HG03135 (cell line): ENCODE data around the gene CTIF.

Experiments
- ATAC-seq: cut with Tn5 transposase; IDR thresholded peaks from one replicate; pipeline ENCODE4 v1.9.1; 2021; ENCODE audit warnings: mild to moderate bottlenecking, moderate library complexity; ENCODE audit not compliant: unreplicated experiment

The CTIF gene

DNA sequence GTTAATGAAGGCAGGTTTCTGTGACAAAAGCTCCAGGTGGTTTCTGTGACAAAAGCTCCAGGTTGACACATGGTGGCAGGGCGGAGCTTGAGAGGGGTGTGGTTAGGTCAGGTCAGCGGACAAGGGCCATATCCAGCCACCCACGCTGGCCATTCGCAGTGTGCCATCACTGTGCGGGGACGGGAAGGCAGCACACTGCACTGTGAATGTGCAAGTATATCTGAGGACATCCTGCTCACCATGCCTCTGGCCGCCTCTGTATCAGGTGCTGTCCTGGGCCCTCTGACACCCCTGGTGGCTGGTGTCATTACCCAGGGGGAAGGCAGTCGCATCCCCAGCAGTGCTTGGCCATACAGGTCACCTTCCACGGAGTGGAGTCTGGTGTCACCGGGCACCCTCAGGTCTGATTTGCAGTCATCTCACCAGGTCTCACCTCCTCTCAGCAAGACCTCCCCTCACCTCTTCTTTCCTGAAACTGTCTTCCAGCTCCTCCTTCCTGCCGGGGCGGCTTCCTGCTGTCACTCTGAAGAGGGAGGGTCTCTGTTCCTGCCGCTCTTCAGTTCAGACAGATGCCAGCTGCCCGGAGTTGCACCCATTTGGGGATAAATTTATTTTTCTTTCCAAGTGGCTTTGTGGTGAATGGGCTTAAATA is 34.9 kb downstream of the CTIF start:
- ATAC-seq, result no peak

DNA sequence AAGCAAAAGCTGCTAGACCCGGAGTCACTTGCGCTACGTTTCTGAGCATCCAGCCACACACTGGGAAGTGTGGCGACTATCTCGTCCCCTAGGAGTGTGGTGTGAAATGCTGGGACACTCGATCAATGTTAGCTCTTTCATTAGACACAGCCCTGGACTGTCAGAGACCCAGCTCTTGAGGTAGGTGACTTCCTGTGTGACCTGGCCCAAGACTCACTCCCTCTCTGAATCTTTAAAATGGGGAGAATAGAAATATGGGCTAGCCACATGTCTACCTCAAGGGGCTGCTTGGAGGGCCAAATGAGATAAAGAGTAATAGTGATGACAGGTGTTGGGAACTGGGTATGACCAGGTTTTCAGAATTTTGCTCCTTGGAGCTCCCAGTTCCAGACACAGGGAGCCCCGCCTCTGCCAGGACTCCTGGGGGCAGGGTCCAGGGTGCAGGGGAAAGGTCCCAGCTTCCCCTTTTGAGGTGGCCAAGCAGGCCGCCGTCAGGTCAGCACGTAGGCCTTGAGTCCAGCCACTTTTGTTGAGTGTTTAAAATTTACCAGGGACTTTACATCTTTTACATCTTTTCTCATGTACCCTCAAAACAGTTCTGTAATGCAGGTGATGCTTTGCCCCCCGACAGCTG is 36.0 kb downstream of the CTIF start:
- no peak for ATAC-seq

DNA sequence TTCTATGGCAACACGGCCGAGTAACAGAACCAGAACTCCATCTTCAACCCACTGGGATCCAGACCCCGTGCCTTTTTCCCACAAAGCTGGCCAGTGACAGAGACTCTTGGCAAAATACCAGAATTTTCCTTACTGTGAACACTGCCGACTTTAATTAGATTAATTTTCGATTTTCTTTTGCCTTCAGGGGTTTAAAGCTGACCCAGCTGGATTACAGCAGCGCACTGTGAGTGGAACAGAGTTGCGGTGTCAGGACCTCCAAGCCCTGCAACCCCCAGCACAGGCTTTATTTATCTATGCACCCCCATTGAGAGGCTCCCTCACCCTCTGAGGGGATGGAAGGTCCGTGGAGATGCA is 36.4 kb downstream of the CTIF start:
- no peak for ATAC-seq

GRCh38 chr18:48575658-48576456 is 37.0 kb downstream of the CTIF start:
- no peak for ATAC-seq

DNA sequence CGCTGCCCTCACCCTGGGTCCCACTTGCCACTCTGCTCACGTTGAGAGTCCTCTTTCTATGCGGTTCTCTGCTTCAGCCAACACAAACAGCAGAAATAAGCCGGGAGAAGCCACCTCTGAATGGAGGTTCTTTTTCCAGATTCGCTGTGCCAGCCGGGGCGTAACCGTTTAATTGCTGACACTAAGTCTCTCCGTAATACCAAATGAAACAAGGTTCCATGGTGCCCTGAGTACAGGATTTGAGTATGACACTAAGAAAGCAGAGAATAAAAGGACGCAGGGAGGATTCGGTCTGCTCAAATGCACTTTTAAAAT is 37.6 kb downstream of the CTIF start:
- ATAC-seq, result no peak

DNA sequence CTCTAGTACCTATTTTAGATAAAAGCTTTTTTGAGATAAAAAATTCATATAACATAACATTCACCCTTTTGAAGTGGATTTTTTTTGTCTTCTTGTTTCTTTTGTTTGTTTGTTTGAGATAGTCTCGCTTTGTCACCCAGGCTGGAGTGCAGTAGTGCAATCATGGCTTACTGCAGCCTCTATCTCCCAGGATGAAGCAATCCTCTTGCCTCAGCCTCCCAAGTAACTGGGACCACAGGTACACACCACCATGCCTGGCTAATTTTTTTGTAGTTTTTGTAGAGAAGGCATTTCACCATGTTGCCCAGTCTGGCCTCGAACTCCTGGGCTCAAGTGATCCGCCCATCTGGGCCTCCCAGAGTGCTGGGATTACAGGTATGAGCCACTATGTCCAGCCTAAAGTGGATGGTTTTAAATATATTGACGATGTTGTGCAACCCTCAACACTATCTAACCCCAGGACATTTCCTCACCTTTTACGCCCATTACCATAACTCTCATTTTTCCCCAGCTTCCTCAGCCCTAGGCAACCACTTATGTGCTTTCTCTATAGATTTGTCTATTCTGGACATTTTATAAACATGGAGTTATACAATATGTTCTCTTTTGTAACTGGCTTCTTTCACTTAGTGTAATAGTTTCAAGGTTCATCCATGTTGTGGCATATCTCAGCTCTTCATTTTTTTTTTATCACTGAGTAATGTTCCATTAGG is 38.8 kb downstream of the CTIF start:
- ATAC-seq, result no peak

GRCh38 chr18:48578289-48578688 is 39.5 kb downstream of the CTIF start:
- no peak for ATAC-seq

DNA sequence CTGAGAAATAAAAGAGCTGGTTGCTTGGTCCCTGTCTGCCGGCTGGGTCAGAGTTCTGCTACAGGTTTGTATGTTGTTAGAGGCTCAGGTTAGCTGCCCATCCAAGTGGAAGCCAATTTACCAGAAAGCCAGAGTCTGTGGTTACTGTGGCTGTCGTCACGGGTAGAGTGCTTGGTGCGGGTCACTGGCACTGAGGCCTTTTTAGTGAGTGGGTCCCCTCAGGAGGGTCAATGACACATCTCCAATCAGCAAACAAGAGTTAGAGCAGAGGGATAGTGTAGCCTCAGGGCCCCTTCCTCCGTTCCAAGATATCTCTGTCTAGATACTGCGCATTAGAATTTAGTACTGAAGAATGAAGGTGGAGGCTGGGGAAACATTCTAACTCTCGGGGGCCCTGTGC is 41.2 kb downstream of the CTIF start:
- no peak for ATAC-seq

GRCh38 chr18:48580782-48581181 is 42.0 kb downstream of the CTIF start:
- no peak for ATAC-seq

GRCh38 chr18:48581206-48581605 is 42.4 kb downstream of the CTIF start:
- ATAC-seq, result no peak

DNA sequence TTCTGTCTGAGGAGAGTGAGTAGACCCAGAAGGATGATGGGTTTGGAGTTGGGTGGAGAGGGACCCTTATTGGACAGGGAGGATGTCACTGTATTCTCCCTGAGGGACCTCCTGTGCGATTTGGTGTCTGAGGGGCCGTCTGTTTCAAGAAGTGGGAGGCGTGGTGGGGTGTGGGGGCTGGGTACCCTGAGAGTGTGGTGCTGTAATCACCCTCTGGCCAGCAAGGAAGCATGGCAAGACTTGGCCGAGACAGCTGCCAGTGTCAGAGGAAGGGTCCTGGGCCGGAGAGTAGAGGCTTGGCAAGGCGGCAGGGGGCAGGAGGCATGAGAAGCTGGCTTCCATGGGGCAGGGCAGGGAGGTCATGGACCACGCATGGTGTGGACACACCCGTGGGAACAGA is 43.1 kb downstream of the CTIF start:
- ATAC-seq, result no peak

- no peak for ATAC-seq
Measured at GRCh38 chr18:48582946-48583345, 44.1 kb downstream of the CTIF start.

- no peak for ATAC-seq
Measured at GRCh38 chr18:48583573-48583972, 44.7 kb downstream of the CTIF start.

- ATAC-seq, result no peak
Measured at GRCh38 chr18:48589797-48590519, 51.1 kb downstream of the CTIF start.

DNA sequence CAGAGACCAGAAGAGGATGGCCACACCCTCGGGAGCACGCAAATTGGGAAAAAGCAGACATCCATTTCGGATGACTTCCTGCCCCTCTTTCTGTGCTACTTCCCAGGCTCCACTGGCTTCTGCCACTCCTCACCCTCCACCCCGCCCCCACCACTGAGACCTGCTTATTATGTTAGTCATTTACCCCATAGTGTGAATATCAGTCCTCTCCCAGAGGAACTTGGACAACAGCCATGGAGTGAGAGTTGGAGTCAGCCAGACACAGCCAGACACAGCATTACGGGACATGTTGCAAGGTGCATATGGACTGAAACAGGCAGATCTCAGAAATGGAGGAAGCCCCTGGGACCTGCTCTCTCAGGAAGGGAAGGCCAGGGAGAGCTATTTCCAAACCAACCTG is 51.8 kb downstream of the CTIF start:
- no peak for ATAC-seq

DNA sequence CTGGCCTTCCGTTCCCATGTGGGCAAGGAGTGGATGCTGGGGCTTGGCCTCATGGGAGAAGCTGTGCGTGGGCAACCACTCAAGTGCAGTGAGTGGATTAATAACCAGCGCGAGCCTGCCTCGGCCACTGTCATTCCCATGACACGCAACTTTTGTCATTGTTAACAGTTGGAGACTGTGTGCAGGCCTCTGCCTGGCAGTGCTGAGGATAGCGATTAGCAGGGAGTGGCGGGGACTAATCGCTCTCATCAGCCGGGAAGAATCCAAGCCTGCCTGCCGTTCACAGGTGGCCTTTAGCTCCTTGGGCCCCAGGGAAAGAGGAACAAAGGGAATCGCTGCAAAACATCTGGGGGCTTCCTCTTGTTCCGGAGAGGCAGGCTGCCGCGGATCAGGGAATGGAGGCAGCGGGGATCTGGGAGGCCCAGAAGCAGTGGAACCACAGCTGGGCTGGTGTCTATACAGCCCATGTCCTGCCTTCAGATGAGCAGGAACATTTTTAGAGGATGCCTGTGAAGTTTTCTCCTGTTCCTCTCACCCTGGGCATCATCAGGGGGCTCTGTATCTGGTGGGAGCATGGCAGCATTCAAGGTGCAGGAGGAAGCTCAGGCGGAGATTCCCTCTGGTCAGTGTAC is 53.8 kb downstream of the CTIF start:
- no peak for ATAC-seq

GRCh38 chr18:48594471-48595094 is 55.8 kb downstream of the CTIF start:
- no peak for ATAC-seq

DNA sequence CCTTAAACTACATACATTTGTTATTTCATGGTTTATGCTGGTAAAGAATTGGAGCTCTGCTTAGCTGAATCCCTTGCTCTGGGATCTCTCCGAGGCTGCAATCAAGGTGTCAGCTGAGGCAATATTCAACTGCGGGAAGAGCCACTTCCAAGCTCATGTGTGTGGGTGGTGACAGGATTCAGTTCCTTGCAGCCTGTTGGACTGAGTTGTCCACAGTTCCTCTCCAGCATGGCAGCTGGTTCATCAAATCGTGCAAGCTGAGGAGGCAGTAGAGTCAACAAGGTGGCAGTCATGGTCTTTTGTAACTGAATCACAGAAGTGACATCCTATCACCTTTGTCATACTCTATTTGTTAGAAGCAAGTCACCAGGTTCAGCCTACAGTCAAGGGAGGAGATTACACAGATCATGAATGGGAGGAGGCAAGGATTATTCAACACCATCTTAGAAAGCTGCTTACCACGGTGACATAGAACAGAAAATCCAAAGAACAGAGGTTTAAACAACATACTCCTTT is 56.9 kb downstream of the CTIF start:
- ATAC-seq, result no peak

GRCh38 chr18:48597110-48597509 is 58.3 kb downstream of the CTIF start:
- no peak for ATAC-seq

DNA sequence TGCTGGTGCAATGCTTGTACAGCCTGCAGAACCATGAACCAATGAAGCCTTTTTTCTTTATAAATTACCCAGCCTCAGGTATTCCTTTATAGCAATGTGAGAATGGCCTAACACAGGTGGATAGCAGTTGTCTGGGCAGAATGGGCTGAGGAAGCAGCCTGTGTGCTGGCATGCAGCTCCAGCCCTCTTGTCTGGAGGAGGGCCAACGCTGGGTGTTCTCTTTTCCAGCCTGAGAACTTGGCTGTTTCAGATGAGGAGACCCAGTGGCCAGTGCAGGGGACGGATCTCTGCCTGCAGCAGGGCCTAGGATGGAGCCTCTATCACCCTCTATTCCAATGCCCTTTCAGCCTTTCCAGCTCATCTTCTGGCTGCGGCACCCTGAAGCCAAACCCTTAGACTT is 58.8 kb downstream of the CTIF start:
- no peak for ATAC-seq
